GM18499 (cell line): Measurements from ENCODE around the gene PAPLN.
"Not testable (repeated sequence)": the region's sequence is repeated elsewhere in the genome, so short reads cannot be mapped to it uniquely, and the experiment has no call there.

Experiments
- ATAC-seq: cut with Tn5 transposase; IDR thresholded peaks from one replicate; pipeline ENCODE4 v1.9.1; 2021; ENCODE audit warnings: moderate number of reproducible peaks; ENCODE audit not compliant: insufficient read depth, unreplicated experiment

PAPLN gene

GRCh38 chr14:73283608-73284379 is 46.5 kb downstream of the PAPLN start:
- no peak for ATAC-seq

- ATAC-seq = no peak
These were observed 48.7 kb downstream of the PAPLN start for GRCh38 chr14:73285979-73286378.

DNA sequence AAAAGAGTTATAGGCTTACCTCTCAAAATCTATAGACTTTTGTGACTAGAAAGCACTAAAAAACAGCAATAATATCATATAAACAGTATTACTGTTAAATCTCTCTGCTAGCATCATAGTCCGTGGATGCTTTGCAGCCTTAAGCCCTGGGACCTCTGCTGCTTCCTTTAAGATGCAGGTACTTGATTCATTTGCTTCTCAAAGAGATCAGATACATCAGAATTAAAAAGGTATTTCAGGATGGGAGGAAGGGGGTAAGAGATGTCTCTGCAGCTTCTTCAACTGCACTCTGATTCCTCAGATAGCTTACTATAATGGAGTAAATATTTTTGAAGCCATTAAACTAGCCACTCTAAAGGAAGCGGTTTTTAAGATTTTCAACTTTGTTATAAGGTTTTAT is 49.3 kb downstream of the PAPLN start:
- ATAC-seq = no peak

DNA sequence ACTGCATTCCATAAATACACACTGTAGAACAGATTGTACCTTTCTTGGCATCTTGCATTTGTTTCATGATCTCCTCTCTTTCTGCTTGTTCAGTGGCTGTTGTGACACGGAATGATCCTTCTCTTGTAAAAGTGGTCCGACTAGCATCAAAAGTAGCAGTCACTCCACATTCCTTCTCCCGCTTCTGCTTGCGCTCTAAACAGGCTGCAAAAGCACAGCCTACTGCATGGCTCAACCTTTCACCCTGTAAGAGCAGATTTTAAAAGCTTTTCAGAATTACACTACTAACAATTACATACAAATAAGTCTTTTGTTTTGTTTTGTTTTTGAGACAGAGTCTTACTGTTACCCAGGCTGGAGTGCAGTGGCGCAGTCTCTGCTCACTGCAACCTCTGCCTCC is 49.8 kb downstream of the PAPLN start:
- ATAC-seq = no peak

- no peak for ATAC-seq
These were observed 52.0 kb downstream of the PAPLN start for GRCh38 chr14:73289308-73289707.

DNA sequence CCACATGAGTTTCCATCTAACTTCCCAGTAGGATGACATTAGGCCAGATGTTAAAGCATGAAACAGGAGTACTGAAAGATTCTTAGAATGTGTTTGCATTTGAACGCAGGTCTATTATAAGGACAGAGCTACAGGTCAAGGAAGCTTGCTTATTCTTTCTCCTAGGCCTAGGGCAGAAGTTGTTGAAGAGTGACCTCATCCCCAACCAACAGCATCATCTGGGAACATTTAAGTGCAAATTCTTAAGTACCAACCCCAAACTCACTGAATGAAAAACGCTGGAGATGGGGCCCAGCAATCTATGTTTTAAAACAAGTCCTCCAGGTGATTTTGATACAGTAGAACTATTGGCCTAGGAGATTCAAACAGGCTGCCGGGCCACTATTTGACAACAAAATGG is 52.4 kb downstream of the PAPLN start:
- ATAC-seq = no peak

DNA sequence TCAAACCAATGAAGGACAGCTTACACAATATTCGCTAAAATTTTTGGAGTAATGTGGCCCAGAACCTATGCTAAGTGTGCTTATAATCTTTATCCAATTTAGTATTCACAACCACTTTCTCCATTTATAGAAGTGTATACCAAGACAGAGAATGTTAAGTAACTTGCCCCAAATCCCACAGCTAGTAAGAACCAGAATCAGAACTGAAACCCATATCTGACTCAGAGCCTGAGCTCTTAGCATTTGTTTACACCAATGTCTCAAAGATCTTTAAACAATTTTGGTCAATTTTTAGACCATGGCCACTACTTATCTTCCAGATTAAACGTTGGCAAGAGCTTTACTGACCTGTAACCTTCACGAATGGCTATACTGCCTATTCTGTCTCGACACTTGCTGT is 53.0 kb downstream of the PAPLN start:
- ATAC-seq = peak; percentile 50

- ATAC-seq = no peak
These were observed 56.8 kb downstream of the PAPLN start for GRCh38 chr14:73293782-73294781.

GRCh38 chr14:73295198-73295796 is 58.0 kb downstream of the PAPLN start:
- ATAC-seq = no peak

DNA sequence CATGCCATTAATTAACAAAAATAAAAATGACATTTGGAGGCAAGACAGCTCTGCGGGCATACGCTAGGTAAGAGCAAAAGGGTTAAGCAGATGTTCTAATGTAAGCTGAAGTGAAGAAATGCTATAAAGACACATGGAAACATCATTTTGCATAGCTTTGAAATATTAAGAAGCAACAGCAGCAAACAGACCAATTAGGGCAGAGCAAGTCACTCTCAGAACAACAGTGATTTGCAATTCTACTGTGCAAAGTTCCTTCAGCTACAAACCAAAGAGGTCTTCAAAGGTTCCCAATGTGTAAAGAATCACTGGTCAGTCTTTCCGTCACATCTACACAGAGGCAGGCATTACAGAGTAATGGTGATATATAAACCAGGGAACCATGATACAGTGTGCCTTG is 68.2 kb downstream of the PAPLN start:
- no peak for ATAC-seq

- ATAC-seq = no peak
These were observed 70.0 kb downstream of the PAPLN start for GRCh38 chr14:73307261-73307660.

DNA sequence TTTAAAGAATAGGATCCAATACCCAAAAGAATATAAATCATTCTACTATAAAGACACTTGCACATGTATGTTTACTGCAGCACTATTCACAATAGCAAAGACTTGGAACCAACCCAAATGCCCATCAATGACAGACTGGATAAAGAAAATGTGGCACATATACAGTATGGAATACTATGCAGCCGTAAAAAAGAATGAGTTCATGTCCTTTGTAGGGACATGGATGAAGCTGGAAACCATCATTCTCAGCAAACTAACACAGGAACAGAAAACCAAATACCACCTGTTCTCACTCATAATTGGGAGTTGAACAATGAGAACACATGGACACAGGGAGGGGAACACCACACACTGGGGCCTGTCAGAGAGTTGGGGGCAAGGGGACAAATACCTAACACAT is 71.9 kb downstream of the PAPLN start:
- ATAC-seq = not testable (repeated sequence)

- ATAC-seq = no peak
These were observed 74.4 kb downstream of the PAPLN start for GRCh38 chr14:73311708-73312030.

- no peak for ATAC-seq
These were observed 75.4 kb downstream of the PAPLN start for GRCh38 chr14:73312687-73313086.

DNA sequence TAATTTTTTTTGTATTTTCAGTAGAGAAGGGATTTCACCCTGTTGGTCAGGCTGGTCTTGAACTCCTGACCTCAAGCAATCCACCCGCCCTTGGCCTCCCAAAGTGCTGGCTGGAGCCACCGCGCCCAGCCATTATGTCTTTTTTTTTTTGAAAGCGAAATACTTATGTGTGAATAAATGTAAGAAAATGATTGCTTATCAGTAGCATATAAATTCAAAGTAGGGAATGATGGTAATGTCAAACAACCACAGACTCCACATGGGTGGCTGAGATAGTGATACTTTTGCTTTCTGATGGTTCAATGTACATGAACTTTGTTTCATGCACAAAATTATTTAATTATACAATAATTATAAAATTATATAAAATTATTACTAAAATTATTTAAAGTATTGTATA is 75.8 kb downstream of the PAPLN start:
- ATAC-seq = no peak

- ATAC-seq = no peak
These were observed 86.6 kb downstream of the PAPLN start for GRCh38 chr14:73323896-73324399.
